Neural crest cell (in vitro differentiated cells): ENCODE measurements around the gene TNFSF18. TPM values are rescaled to one million over a fixed set of nuclear protein-coding genes. Genes with fewer than 3 reads are reported as not detected.
A peak's percentile ranks its signal among the peaks of the same experiment; 100 is the strongest.

ENCODE experiments used
- DNase-seq: peaks from one replicate; pipeline ENCODE4 v3.0.0; 2021; ENCODE audit warnings: low read depth, mixed read lengths, low spot score
- H3K27ac Mint-ChIP-seq: one replicate; pipeline ENCODE4 v1.8.0; 2021; ENCODE audit warnings: mild to moderate bottlenecking, mixed read lengths; ENCODE audit not compliant: unreplicated experiment
- H3K27me3 Mint-ChIP-seq: 2 replicates; pipeline ENCODE4 v1.8.0; 2021; ENCODE audit warnings: low read depth, mild to moderate bottlenecking, mixed read lengths
- H3K36me3 Mint-ChIP-seq: 2 replicates; pipeline ENCODE4 v1.8.0; 2021; ENCODE audit warnings: low read depth, mild to moderate bottlenecking, mixed read lengths
- H3K4me1 Mint-ChIP-seq: 2 replicates; pipeline ENCODE4 v1.8.0; 2021; ENCODE audit warnings: mixed read lengths
- H3K4me3 Mint-ChIP-seq: one replicate; pipeline ENCODE4 v1.8.0; 2021; ENCODE audit warnings: mild to moderate bottlenecking, mixed read lengths
- H3K9me3 Mint-ChIP-seq: 2 replicates; pipeline ENCODE4 v1.8.0; 2021; ENCODE audit warnings: mixed read lengths
- long read RNA-seq: library from polyadenylated mRNA; unstranded; transcript quantifications from one replicate; pipeline ENCODE4 v2.0.0, GENCODE V29; 2020
- total RNA-seq: library from RNA; stranded (reverse); gene quantifications from 2 replicates; pipeline ENCODE4 v1.2.1, GENCODE V29; 2021
- TF ChIP-seq, protein P1 (sequence below): fragments of 200-600 bp; sonication (generic); conservative IDR thresholded peaks from 2 replicates; pipeline ENCODE4 v1.5.0; 2021; ENCODE audit warnings: antibody characterized with exemption, mild to moderate bottlenecking

The TNFSF18 gene
- not detected in 2 replicates for total RNA-seq
- long read RNA-seq, result 0 reads

DNA sequence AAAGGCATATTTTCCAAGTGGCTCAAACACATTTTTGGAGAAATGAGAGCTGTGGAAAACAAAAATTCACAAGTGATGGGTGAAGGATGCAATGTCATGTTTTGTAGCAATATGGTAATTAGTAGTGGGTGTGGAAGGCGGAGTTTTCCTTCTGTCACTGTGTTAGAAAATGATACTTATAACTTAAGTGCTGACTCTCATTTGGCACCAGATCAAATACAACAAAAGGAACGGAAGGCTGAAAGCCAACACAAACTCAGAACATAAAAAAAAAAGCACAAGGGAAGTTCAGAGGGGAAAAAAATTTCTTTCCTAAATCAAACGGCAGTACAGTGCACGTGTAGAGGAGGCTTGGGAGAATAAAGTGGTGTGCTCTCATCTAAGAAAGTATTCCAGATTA lies at the start of gene TNFSF18:
TSS of gene TNFSF18 (minus strand) at position 77 of the 400 bp plus-strand sequence. CDS start at position 32, 45 bp downstream.
- no peak within 1 kb of the TSS for H3K27ac Mint-ChIP-seq

DNA sequence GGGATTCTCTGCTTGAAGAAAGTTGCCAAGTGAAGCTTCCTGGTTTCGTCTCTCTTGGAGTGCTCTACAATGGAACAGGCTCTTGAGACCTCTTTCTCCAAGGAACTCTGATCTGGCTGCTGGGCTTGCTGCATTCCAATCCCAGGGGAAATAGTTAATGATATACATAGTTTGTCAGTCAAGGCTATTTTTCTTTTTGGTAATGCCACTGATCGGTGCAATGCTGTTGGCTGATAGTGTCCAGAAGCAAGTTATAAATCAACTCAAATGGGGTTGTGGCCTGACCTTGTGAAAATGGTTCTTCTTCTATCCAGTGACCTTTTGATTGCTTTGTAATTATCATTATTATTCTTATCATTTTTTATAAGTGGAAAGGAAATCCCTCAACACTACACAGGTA lies 48.4 kb upstream of the TNFSF18 start:
- TF ChIP-seq, protein P1, sequence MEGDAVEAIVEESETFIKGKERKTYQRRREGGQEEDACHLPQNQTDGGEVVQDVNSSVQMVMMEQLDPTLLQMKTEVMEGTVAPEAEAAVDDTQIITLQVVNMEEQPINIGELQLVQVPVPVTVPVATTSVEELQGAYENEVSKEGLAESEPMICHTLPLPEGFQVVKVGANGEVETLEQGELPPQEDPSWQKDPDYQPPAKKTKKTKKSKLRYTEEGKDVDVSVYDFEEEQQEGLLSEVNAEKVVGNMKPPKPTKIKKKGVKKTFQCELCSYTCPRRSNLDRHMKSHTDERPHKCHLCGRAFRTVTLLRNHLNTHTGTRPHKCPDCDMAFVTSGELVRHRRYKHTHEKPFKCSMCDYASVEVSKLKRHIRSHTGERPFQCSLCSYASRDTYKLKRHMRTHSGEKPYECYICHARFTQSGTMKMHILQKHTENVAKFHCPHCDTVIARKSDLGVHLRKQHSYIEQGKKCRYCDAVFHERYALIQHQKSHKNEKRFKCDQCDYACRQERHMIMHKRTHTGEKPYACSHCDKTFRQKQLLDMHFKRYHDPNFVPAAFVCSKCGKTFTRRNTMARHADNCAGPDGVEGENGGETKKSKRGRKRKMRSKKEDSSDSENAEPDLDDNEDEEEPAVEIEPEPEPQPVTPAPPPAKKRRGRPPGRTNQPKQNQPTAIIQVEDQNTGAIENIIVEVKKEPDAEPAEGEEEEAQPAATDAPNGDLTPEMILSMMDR, result no peak
- Mint-ChIP-seq H3K27ac (no peak overlapping the region), H3K4me1 (peaks cover 15% of the 10 kb centered on the region), H3K9me3 (peaks cover 9% of the 10 kb centered on the region), H3K27me3 (no peaks in the 10 kb centered on the region), H3K36me3 (peaks cover 3% of the 10 kb centered on the region), H3K4me3 (no peak overlapping the region)
- DNase-seq, result no peak

More for the DNA sequence above, at the start of gene TNFSF18:
- H3K4me3 Mint-ChIP-seq, result no peak within 1 kb of the TSS
- H3K9me3 Mint-ChIP-seq, result no peaks in the 10 kb centered on the region
- no peaks in the 10 kb centered on the region for H3K4me1 Mint-ChIP-seq
- TF ChIP-seq, protein P1, result no peak
- H3K27me3 Mint-ChIP-seq, result no peaks in the 10 kb centered on the region
- no peaks in the 10 kb centered on the region for H3K36me3 Mint-ChIP-seq
- DNase-seq, result no peak

DNA sequence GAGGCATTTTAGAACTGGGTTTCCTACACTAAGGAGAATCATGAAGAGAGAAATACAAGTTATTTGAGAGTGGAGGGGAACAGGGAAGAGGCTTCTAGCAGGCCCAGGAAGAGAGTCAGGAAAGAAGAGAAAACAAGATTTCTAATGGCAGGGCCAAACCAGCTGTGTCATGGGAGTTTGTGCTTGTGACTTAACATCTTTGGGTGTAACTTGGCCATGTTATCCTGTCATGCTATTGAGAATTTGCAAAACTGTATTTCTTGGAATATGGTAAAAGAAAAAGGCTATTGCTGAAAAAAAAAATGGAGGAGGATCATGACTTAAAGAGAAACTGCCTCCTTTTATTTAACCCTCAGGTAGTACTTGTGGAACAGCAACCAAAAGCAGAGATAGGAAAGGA lies 47.4 kb upstream of the TNFSF18 start:
- TF ChIP-seq, protein P1, result no peak
- Mint-ChIP-seq H3K27me3 (no peaks in the 10 kb centered on the region), H3K4me1 (peaks cover 17% of the 10 kb centered on the region), H3K4me3 (no peak overlapping the region), H3K36me3 (peaks cover 3% of the 10 kb centered on the region), H3K9me3 (peaks cover 9% of the 10 kb centered on the region), H3K27ac (peak overlapping the region; percentile 2)
- DNase-seq, result no peak

DNA sequence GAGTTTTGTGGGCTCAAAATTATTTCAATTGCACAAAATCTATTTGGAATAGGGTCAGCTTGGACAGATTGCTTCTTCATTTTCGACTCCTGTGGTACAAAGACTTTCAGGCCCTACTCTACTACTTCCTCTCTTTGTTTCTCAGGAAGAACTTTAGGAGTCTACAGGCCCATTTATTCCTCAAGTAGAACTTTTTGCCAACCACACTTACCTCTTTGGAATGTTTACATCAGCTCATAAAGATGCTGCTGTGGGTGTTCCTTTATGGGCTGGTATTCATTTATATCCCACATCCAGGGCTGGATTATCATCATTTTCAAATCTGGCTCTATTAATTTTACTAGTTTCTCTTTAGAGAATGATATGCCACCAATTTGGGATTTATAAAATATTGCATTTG lies 46.3 kb upstream of the TNFSF18 start:
- peaks cover 6% of the 10 kb centered on the region for H3K9me3 Mint-ChIP-seq
- no peaks in the 10 kb centered on the region for H3K27me3 Mint-ChIP-seq
- H3K27ac Mint-ChIP-seq, result no peak overlapping the region
- peaks cover 3% of the 10 kb centered on the region for H3K36me3 Mint-ChIP-seq
- no peak overlapping the region for H3K4me3 Mint-ChIP-seq
- TF ChIP-seq, protein P1, result no peak
- peaks cover 26% of the 10 kb centered on the region for H3K4me1 Mint-ChIP-seq
- no peak for DNase-seq

- H3K4me1 Mint-ChIP-seq, result peaks cover 18% of the 10 kb centered on the region
- H3K27me3 Mint-ChIP-seq, result no peaks in the 10 kb centered on the region
- no peak for DNase-seq
- peaks cover 6% of the 10 kb centered on the region for H3K9me3 Mint-ChIP-seq
- H3K36me3 Mint-ChIP-seq, result peaks cover 3% of the 10 kb centered on the region
- H3K27ac Mint-ChIP-seq, result no peak overlapping the region
- no peak overlapping the region for H3K4me3 Mint-ChIP-seq
- TF ChIP-seq, protein P1, result no peak
Observed at GRCh38 chr1:173095632-173096031, 44.9 kb upstream of the TNFSF18 start.
